RWPE2 (cell line): ENCODE data around the gene NOD2.
A peak's percentile ranks its signal among the peaks of the same experiment; 100 is the strongest.

ENCODE experiments used
- ATAC-seq: fragments of 200-7000 bp; cut with Tn5 transposase; 3 replicates; pipeline ENCODE4 v1.9.1; 2021; ENCODE audit warnings: low read depth
- DNase-seq: peaks from one replicate; pipeline ENCODE4 v3.0.0-alpha.2; 2020; ENCODE audit warnings: low spot score
- H3K27ac ChIP-seq: fragments of 450-650 bp; 2 replicates; pipeline ENCODE4 v1.5.1; 2017; ENCODE audit warnings: mild to moderate bottlenecking; ENCODE audit not compliant: poor library complexity, severe bottlenecking
- H3K27me3 ChIP-seq: fragments of 250-450 bp; sonication (Bioruptor Pico); 2 replicates; pipeline ENCODE4 v1.5.1; 2021; ENCODE audit warnings: mild to moderate bottlenecking, moderate library complexity; ENCODE audit not compliant: insufficient read depth, poor library complexity, severe bottlenecking
- H3K36me3 ChIP-seq: fragments of 250-450 bp; sonication (Bioruptor Pico); 2 replicates; pipeline ENCODE4 v1.5.1; 2020; ENCODE audit warnings: low read depth, mild to moderate bottlenecking, moderate library complexity
- H3K4me1 ChIP-seq: fragments of 250-450 bp; sonication (Bioruptor Pico); 2 replicates; pipeline ENCODE4 v1.5.1; 2021; ENCODE audit warnings: mild to moderate bottlenecking, moderate library complexity; ENCODE audit not compliant: insufficient read depth, poor library complexity, severe bottlenecking
- H3K4me3 ChIP-seq: fragments of 250-450 bp; sonication (Bioruptor Pico); 2 replicates; pipeline ENCODE4 v1.5.1; 2021; ENCODE audit warnings: mild to moderate bottlenecking, moderate library complexity; ENCODE audit not compliant: severe bottlenecking
- H3K9me3 ChIP-seq: fragments of 250-450 bp; sonication (Bioruptor Pico); 2 replicates; pipeline ENCODE4 v1.5.1; 2021; ENCODE audit warnings: mild to moderate bottlenecking, moderate library complexity; ENCODE audit not compliant: severe bottlenecking
- CTCF ChIP-seq: fragments of 450-650 bp; IDR thresholded peaks from one replicate; pipeline ENCODE4 v1.5.1; 2017; ENCODE audit warnings: mild to moderate bottlenecking, moderate library complexity; ENCODE audit not compliant: poor library complexity, severe bottlenecking

NOD2 gene

GRCh38 chr16:50743581-50744225, 50.3 kb downstream of the NOD2 start:
- ATAC-seq, result no peak
- Histone ChIP-seq H3K36me3 (peaks cover 4% of the 10 kb centered on the region; the same call in 1 of the 2 replicates), H3K4me3 (no peak overlapping the region)

GRCh38 chr16:50744881-50745280, 51.5 kb downstream of the NOD2 start:
- DNase-seq (no peak), ATAC-seq (peak; percentile 7; the same call in 1 of the 3 replicates)
- Histone ChIP-seq H3K4me3 (no peak overlapping the region), H3K36me3 (peaks cover 11% of the 10 kb centered on the region; the same call in 1 of the 2 replicates), H3K27me3 (no peaks in the 10 kb centered on the region), H3K27ac (peak overlapping the region; percentile 43), H3K9me3 (no peaks in the 10 kb centered on the region), H3K4me1 (peaks cover 21% of the 10 kb centered on the region)
- TF ChIP-seq CTCF, result no peak

More at GRCh38 chr16:50743581-50744225, 50.3 kb downstream of the NOD2 start:
- H3K4me1 ChIP-seq, result peaks cover 21% of the 10 kb centered on the region
- DNase-seq, result no peak
- H3K27ac ChIP-seq, result peak overlapping the region; percentile 43
- H3K27me3 ChIP-seq, result no peaks in the 10 kb centered on the region
- TF ChIP-seq CTCF, result no peak
- H3K9me3 ChIP-seq, result no peaks in the 10 kb centered on the region

GRCh38 chr16:50745940-50746339, 52.5 kb downstream of the NOD2 start:
- Histone ChIP-seq H3K36me3 (peaks cover 22% of the 10 kb centered on the region), H3K27ac (no peak overlapping the region), H3K4me3 (no peak overlapping the region), H3K9me3 (no peaks in the 10 kb centered on the region), H3K4me1 (peaks cover 21% of the 10 kb centered on the region), H3K27me3 (no peaks in the 10 kb centered on the region)
- ATAC-seq, result no peak
- DNase-seq, result no peak
- TF ChIP-seq CTCF, result no peak

- Histone ChIP-seq H3K9me3 (no peaks in the 10 kb centered on the region), H3K4me3 (no peak overlapping the region), H3K4me1 (peaks cover 28% of the 10 kb centered on the region), H3K27me3 (no peaks in the 10 kb centered on the region), H3K27ac (no peak overlapping the region), H3K36me3 (peaks cover 33% of the 10 kb centered on the region)
- peak; percentile 69 for TF ChIP-seq CTCF
- ATAC-seq (peak; percentile 42; the same call in 2 of the 3 replicates), DNase-seq (no peak)
Observed at GRCh38 chr16:50747207-50747956, 54.0 kb downstream of the NOD2 start.

GRCh38 chr16:50751528-50751927, 58.1 kb downstream of the NOD2 start:
- H3K36me3 ChIP-seq, result peaks cover 57% of the 10 kb centered on the region
- H3K4me1 ChIP-seq, result peaks cover 7% of the 10 kb centered on the region
- TF ChIP-seq CTCF, result no peak
- H3K4me3 ChIP-seq, result no peak overlapping the region
- DNase-seq, result no peak
- no peak for ATAC-seq
- H3K27ac ChIP-seq, result no peak overlapping the region
- H3K27me3 ChIP-seq, result no peaks in the 10 kb centered on the region
- H3K9me3 ChIP-seq, result no peaks in the 10 kb centered on the region
